ENCODE measurements around the gene BAIAP2L1.
"Not testable (repeated sequence)": the region's sequence is repeated elsewhere in the genome, so short reads cannot be mapped to it uniquely, and the experiment has no call there.

Gene BAIAP2L1

GRCh38 chr7:98400542-98401340, at the start of gene BAIAP2L1:
TSS of gene BAIAP2L1 (minus strand) at chr7:98401090. CDS start at chr7:98400852, 238 bp downstream.
- peak; percentile 89 for DNase-seq

- no peak for DNase-seq
Measured at GRCh38 chr7:98448766-98449165, 47.9 kb upstream of the BAIAP2L1 start.

- not testable (repeated sequence) for DNase-seq
Measured at GRCh38 chr7:98440992-98441391, 40.1 kb upstream of the BAIAP2L1 start.

- DNase-seq = no peak
Measured at GRCh38 chr7:98439484-98439883, 38.6 kb upstream of the BAIAP2L1 start.

GRCh38 chr7:98434087-98434486, 33.2 kb upstream of the BAIAP2L1 start:
- DNase-seq = no peak

GRCh38 chr7:98429799-98430198, 28.9 kb upstream of the BAIAP2L1 start:
- no peak for DNase-seq

GRCh38 chr7:98423043-98423442, 22.2 kb upstream of the BAIAP2L1 start:
- no peak for DNase-seq

GRCh38 chr7:98420966-98421612, 20.2 kb upstream of the BAIAP2L1 start:
- DNase-seq = peak; percentile 92

GRCh38 chr7:98419988-98420387, 19.1 kb upstream of the BAIAP2L1 start:
- not testable (repeated sequence) for DNase-seq

GRCh38 chr7:98419316-98419691, 18.4 kb upstream of the BAIAP2L1 start:
- not testable (repeated sequence) for DNase-seq

GRCh38 chr7:98418636-98419315, 17.9 kb upstream of the BAIAP2L1 start:
- DNase-seq = no peak

- no peak for DNase-seq
Measured at GRCh38 chr7:98418271-98418635, 17.4 kb upstream of the BAIAP2L1 start.

- not testable (repeated sequence) for DNase-seq
Measured at GRCh38 chr7:98417604-98418270, 16.8 kb upstream of the BAIAP2L1 start.

- no peak for DNase-seq
Measured at GRCh38 chr7:98414205-98414900, 13.5 kb upstream of the BAIAP2L1 start.

- DNase-seq = not testable (repeated sequence)
Measured at GRCh38 chr7:98413655-98414054, 12.8 kb upstream of the BAIAP2L1 start.

GRCh38 chr7:98409843-98410242, 9.0 kb upstream of the BAIAP2L1 start:
- no peak for DNase-seq

- not testable (repeated sequence) for DNase-seq
Measured at GRCh38 chr7:98408146-98408545, 7.3 kb upstream of the BAIAP2L1 start.

- DNase-seq = no peak
Measured at GRCh38 chr7:98406827-98407226, 5.9 kb upstream of the BAIAP2L1 start.

- no peak for DNase-seq
Measured at GRCh38 chr7:98404840-98405239, 4.0 kb upstream of the BAIAP2L1 start.

GRCh38 chr7:98399890-98400541, 874 bp downstream of the BAIAP2L1 start:
- no peak for DNase-seq

- DNase-seq = no peak
Measured at GRCh38 chr7:98399462-98399861, 1.4 kb downstream of the BAIAP2L1 start.

All from NCI-H2107 (cell line).